CD4-positive, alpha-beta T cell treated with Interleukin-12 subunit alpha and Interleukin-12 subunit beta, for 1 hour (primary cell): ENCODE results near the gene GASK1A.

Experiments used
- DNase-seq: peaks from one replicate; pipeline ENCODE4 v3.0.0-alpha.2; 2020

GASK1A gene

GRCh38 chr3:43072361-43072760 is 93.2 kb downstream of the GASK1A start:
- DNase-seq = no peak

DNA sequence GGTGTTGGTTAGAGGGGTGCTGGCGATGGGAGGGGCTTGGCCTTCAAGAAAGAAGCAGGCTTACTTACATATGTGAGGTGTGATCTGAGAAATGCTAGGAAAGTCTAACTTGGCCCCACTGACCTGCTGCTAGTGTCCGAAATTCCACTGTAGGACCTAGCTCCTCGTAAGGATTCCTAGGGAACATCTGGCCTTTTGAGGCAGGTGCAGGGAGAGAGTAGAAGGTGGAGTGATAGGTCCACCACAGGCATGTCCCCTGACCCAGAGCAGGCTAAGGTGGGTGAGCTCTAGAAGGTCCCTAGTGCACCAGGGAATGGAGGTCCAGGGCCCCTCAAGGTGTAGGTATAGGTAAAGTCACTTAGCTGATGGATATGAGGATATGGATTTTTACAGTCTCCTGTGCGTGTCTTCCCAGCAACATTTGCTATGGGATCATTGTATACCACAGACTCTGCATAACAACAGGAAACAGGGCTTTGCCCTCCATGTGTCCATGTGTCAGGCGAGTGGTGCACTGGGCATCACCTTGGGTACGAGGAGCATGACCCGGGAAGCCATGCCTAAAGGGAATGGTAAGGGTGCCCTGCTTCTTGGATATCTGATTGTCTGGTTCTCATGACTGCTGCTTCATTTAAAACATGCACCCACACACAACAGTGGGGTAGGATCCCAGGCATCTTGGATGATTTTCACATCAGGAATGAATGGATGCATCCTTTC is 94.2 kb downstream of the GASK1A start:
- DNase-seq = no peak

DNA sequence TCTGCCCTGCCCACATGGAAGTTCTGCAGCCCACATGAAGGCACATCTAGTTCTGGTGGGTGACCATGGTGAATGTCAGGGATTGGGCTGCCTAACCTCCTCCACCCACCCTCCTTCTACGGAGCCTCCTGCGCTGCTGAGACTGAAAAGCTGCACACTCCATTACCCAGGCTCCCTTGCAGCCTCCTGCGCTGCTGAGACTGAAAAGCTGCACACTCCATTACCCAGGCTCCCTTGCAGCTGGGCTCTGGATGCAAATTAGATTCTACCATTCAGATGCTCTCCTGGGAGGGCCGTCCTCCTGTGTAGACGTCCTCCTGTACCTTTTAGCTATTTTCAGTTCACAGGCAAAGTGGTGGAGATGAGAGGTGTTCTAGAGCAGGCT is 94.7 kb downstream of the GASK1A start:
- no peak for DNase-seq

- no peak for DNase-seq
Observed at GRCh38 chr3:43074482-43074881, 95.4 kb downstream of the GASK1A start.

DNA sequence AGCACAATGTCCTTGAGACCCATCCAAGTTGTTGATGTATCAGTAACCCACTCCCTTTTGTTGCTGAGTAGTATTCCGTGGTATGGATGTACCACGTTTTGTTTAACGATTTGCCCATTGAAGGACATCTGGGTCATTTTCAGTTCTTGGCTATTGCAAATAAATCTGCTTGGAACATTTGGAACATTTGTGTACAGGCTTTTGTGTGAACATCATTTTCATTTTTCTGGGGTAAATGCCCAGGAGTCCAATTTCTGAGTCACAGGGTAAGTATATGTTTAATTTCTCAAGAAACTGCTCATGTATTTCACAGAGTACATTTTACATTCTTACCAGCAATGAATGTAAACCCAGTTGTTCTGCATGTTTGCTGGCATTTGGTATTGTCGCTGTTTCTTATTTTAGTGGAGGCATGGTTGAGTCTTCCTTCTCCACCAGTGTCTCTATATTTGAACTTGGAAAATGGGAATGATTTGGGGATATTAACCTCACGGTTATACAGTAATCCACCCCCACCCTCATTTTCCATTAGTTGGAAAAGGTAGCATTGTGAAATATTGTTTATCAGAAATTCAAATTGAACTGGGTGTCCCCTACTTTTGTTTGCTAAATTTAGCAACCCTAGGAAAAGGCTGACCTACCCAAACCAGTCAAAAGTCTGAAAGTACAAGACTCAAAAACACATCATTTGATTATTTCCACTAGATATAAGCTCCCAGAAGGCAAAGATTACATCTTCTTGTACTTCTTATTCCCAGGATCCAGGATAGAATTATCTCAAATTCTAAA is 96.0 kb downstream of the GASK1A start:
- no peak for DNase-seq

- no peak for DNase-seq
Observed at GRCh38 chr3:43075904-43076661, 97.0 kb downstream of the GASK1A start.

DNA sequence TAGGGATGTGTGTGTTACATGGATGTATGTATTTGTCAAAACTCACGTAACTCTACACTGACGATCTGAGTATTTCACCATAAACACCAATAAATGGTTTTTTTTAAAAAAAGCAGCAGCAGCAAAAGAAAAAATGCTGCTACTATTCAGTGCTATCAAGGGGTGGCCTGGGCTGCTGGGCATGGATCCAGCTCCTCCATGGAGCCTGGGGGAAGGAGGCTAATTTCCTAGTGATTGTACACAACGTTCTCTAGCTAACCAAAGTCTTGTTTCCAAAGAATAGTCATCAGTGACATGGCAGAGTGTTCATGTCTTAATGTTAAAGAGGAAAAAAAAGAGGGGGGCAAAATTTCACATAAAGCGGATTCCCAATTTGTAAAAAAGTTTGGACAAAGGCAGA is 97.7 kb downstream of the GASK1A start:
- DNase-seq = no peak

DNA sequence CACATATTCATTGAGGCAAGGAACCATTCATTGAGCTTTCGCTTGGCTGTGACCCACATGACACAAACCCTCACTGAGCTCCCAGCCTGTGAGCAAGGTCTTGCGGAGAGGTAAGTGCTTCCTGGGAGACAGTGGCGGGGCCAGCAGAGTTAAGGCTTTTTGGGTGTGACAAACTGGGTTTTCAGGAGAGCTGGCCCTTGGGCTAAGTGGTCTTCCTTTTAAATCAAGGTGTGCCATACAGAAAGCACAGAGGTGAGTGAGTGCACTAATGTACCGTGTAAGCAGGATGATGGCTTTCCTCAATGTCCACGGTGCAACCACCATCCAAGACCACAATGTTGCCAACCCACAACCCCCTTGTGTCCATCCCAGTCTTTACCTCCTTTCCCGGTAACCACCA is 98.2 kb downstream of the GASK1A start:
- no peak for DNase-seq

- no peak for DNase-seq
Observed at GRCh38 chr3:43077707-43078106, 98.6 kb downstream of the GASK1A start.

DNA sequence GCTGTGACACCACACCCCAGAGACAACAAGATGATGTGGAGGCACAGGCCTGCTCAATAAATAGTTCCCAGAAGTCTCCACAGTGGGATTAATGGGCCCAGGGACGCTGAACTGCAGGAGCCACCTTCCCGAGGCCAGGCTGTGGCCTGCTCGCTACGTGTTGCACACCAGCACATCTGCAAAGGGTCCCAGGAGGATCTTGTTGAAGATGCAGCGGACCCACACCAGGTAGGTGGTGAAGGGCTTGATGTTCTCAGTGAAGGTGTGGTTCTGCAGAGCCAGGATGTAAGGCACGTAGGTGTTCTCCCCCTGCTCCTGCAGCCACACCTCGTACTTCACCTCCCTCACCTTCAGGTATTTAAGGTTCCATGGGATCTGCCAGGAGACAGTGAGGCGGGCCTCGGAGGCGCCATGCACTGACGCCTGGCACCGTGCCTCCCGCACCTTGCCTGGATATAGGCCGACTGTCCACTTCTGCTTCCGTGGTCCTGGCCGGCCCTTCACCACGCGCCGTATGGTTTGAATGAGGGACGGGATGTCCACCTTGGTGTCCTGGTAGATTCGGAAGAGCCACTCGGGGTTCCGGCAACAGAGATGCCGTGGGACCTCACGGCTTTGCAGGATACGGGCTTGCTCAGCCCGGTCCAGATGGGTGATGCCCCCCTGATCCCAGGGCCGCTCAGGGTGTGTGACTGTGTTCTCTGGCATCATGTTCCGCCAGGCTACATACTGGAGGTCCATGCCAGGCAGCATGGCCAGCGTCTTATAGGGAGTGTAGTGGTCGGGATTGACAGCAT is 100.6 kb downstream of the GASK1A start:
- no peak for DNase-seq

DNA sequence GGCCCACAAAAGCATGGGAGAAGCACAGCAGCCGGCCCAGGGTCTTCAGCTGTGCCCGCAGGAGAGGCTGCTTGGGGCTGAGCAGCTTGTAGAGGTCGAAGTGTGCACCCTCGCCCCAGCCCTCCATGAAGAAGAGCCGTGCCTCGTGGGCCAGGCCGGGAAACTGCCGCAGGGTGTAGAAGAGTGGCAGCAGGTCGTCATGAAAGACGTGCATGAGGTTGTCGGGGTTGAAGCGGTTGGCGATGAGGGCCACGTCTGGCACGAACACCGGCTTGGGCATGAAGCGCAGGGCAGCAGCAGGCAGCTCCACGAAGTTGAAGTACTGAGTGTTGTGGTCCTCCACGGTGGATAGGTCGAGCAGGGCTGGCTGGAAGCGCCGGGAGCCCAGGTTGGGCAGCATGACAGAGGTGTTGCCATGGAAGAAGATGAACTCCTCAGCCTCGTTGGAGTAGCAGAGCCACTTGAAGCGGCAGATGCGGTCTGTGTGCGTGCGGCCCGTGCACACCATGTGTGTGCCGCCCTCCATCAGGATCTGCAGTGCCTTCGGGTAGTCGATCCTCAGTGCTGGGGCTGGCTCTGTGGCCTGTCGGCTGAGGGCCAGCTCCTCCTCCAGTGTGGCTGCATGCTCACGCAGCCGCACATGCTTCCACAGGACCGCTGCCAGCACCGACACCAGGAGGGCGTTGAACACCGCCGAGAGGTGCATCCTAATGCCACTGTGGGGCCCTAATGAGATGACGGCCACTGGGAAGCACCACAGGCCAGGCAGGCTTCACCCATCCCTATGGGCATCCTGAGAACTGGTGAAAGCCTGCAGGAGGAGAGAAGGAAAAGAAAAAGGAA is 101.8 kb downstream of the GASK1A start:
- DNase-seq = no peak

GRCh38 chr3:43081796-43082195 is 102.7 kb downstream of the GASK1A start:
- DNase-seq = no peak

DNA sequence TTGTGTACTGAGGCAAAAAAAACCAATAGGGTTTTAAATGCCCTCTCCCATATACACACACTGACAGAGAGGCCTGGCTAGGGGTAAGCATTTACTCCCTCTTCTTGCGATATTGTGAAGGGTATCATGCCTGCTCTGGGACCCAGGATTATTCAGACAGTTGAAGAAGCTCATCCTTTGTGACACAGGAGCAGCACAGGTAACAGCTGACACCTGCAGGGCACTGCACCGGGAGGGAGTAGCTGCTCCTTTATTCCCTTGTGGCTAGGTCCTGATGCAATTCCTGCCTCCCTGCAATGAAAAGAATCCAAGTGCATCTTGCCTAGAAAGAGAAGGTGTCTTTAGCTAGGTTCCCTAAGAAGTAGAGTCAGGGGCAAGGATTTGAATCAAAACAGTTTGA is 103.3 kb downstream of the GASK1A start:
- no peak for DNase-seq

DNA sequence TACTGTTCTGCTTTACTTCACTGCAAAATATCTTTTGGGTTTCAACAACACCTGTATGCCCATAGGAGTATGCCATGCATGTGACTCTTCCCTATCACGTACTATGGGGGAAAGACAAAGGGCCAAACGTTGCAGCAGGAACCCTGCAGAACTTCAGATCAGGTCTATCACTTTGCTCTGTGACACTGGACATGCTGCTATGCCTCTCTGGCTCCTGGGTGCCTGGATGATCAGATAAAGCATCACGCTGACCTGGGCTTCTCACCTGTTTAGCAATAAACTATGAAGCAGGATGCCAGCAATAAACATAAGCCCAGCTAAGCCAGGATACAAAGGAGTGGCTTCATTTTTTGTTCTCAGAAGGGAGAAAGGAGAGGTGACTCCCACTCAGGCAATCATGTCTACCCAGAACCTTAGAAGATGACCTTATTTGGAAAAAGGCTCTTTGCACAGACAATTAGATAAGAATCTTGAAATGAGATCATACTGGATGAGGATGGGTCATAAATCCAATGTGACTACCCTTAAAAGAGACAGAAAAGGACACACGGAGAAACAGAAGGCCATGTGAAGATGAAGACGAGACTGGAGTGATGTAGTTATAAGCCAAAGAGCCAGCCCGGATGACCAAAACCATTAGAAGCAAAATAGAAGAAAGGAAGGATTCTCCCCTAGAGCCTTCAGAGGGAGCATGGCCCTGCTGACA is 107.5 kb downstream of the GASK1A start:
- no peak for DNase-seq

- no peak for DNase-seq
Observed at GRCh38 chr3:43087249-43087776, 108.2 kb downstream of the GASK1A start.

DNA sequence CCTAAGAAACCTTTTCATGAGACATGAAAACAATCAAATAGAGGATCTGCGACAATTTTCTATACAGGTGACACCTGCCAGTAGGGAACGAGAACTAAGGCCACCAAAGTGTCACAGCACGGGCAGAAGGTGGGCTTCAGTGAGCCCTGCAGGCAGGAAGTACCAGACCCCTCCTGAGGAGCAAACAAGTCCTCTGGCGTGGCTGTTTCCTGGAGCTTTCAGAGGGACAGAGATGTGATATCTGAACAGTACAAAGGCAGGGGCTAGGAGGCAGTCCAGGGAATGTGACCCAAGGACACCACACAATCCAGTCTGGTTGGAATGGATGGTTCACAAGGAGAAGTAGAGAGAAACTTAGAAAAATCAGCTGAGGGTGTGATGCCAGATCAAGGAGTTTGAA is 110.0 kb downstream of the GASK1A start:
- no peak for DNase-seq

DNA sequence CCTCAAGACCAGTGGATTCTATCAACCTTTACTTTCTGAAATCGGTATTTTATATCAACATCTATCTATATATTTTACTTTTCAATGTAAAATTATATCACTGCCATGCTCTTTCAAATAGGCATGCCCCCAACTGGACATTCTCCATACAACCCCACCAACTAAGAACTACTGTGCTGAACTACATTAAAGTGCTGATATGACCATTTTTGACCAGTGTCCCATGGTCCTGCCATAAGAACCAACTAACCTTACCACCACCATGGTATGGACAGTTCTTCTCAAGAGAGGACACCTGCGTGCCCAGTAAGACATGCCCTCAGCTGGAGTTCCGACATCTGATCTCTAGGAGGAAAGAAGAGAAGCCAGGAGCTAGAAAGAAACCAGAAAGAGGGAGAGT is 111.1 kb downstream of the GASK1A start:
- no peak for DNase-seq

DNA sequence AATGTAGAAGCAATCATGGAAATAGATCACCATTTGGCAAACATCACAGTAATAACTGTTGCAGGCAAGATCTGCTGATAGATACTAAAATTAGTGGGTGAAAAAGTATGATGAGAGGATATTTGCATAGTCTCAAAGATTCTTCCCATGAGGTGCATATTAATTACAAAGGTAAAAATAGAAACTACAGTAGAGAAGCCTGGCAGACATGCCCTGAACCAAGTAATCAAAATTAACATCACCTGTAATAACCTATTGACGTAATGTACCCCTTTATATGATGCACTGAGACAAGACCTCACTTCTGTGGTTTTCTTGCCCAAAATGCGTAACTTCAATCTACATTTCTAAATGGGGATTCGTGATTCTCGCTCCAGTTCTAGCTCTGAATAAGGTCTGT is 112.4 kb downstream of the GASK1A start:
- no peak for DNase-seq

GRCh38 chr3:43093006-43093405 is 113.9 kb downstream of the GASK1A start:
- no peak for DNase-seq

- no peak for DNase-seq
Observed at GRCh38 chr3:43093974-43094373, 114.9 kb downstream of the GASK1A start.

- DNase-seq = no peak
Observed at GRCh38 chr3:43094381-43094780, 115.3 kb downstream of the GASK1A start.
